Upper lobe of right lung (tissue), 1 donor: ENCODE data around the gene ADGRV1. TPM values are rescaled to one million over a fixed set of nuclear protein-coding genes. Genes with fewer than 3 reads are reported as not detected.
"Not testable (repeated sequence)": the region's sequence is repeated elsewhere in the genome, so short reads cannot be mapped to it uniquely, and the experiment has no call there.

ENCODE experiments used
- ATAC-seq: fragments of 200-7000 bp; cut with Tn5 transposase; one replicate; pipeline ENCODE4 v1.9.1; 2020; ENCODE audit warnings: mild to moderate bottlenecking, moderate library complexity
- DNase-seq: peaks from one replicate; pipeline ENCODE4 v3.0.0-alpha.2; 2020
- H3K27ac ChIP-seq: fragments of 200-600 bp; one replicate; pipeline ENCODE4 v1.8.0; 2022
- H3K27me3 ChIP-seq: fragments of 200-600 bp; one replicate; pipeline ENCODE4 v1.8.0; 2022; ENCODE audit warnings: mild to moderate bottlenecking
- H3K36me3 ChIP-seq: fragments of 200-600 bp; one replicate; pipeline ENCODE4 v1.8.0; 2022
- H3K4me1 ChIP-seq: fragments of 200-600 bp; one replicate; pipeline ENCODE4 v1.8.0; 2022
- H3K4me3 ChIP-seq: fragments of 200-600 bp; one replicate; pipeline ENCODE4 v1.8.0; 2022; ENCODE audit warnings: mild to moderate bottlenecking
- H3K9me3 ChIP-seq: fragments of 200-600 bp; one replicate; pipeline ENCODE4 v1.8.0; 2022
- CTCF ChIP-seq: fragments of 200-600 bp; IDR thresholded peaks from one replicate; pipeline ENCODE4 v1.8.0; 2022; ENCODE audit warnings: antibody characterized with exemption
- intact Hi-C: fragments of 100-400 bp; cut with DNase I; formaldehyde crosslinking; loops from one replicate; pipeline ENCODE4 v1.11.0; 2022
- total RNA-seq: library from RNA; stranded (reverse); fragmentation: NEBNext Ultra II Directional; extraction: Animal tissue kit (Norgen Biotek cat#: 25700); gene quantifications from one replicate; pipeline ENCODE4 v1.2.1, GENCODE V29; 2021
- donor health status: DM: no; HTN: yes; CAD: no; lungs with severe emphysema.

The ADGRV1 gene
- total RNA-seq, 1 donor from 2014 or later = 47.1 TPM

GRCh38 chr5:90777959-90778358 lies 219.4 kb downstream of the ADGRV1 start:
- H3K4me1 ChIP-seq = no peaks in the 10 kb centered on the region
- intact Hi-C loops = no loop called here
- no peaks in the 10 kb centered on the region for H3K9me3 ChIP-seq
- no peak overlapping the region for H3K27ac ChIP-seq
- ATAC-seq (no peak), DNase-seq (no peak)
- H3K4me3 ChIP-seq = no peak overlapping the region
- no peaks in the 10 kb centered on the region for H3K36me3 ChIP-seq
- TF ChIP-seq CTCF = no peak
- no peaks in the 10 kb centered on the region for H3K27me3 ChIP-seq

- no peak overlapping the region for H3K4me3 ChIP-seq
- no peak overlapping the region for H3K27ac ChIP-seq
- intact Hi-C loops = no loop called here
- no peaks in the 10 kb centered on the region for H3K36me3 ChIP-seq
- H3K9me3 ChIP-seq = no peaks in the 10 kb centered on the region
- TF ChIP-seq CTCF = peak; percentile 89
- no peaks in the 10 kb centered on the region for H3K27me3 ChIP-seq
- no peak for DNase-seq
- peak; percentile 95 for ATAC-seq
- no peaks in the 10 kb centered on the region for H3K4me1 ChIP-seq
Observed at GRCh38 chr5:90783460-90784333, 225.1 kb downstream of the ADGRV1 start.

GRCh38 chr5:90786756-90787155 lies 228.2 kb downstream of the ADGRV1 start:
- intact Hi-C loops = no loop called here
- no peaks in the 10 kb centered on the region for H3K36me3 ChIP-seq
- no peaks in the 10 kb centered on the region for H3K9me3 ChIP-seq
- no peak overlapping the region for H3K27ac ChIP-seq
- ATAC-seq (peak; percentile 12), DNase-seq (no peak)
- no peaks in the 10 kb centered on the region for H3K27me3 ChIP-seq
- H3K4me1 ChIP-seq = no peaks in the 10 kb centered on the region
- H3K4me3 ChIP-seq = no peak overlapping the region
- TF ChIP-seq CTCF = no peak

GRCh38 chr5:90792725-90793124 lies 234.1 kb downstream of the ADGRV1 start:
- Histone ChIP-seq H3K36me3 (no peaks in the 10 kb centered on the region), H3K9me3 (no peaks in the 10 kb centered on the region), H3K27ac (no peak overlapping the region), H3K27me3 (no peaks in the 10 kb centered on the region), H3K4me1 (no peaks in the 10 kb centered on the region), H3K4me3 (no peak overlapping the region)
- ATAC-seq (no peak), DNase-seq (no peak)
- no peak for TF ChIP-seq CTCF
- intact Hi-C loops = no loop called here

- no peak for DNase-seq
- Histone ChIP-seq H3K27me3 (no peaks in the 10 kb centered on the region), H3K4me3 (no peak overlapping the region), H3K36me3 (no peaks in the 10 kb centered on the region), H3K4me1 (no peaks in the 10 kb centered on the region), H3K9me3 (no peaks in the 10 kb centered on the region), H3K27ac (no peak overlapping the region)
- intact Hi-C loops = no loop called here
- no peak for ATAC-seq
- no peak for TF ChIP-seq CTCF
Observed at GRCh38 chr5:90793183-90793582, 234.6 kb downstream of the ADGRV1 start.

GRCh38 chr5:90796919-90797318 lies 238.3 kb downstream of the ADGRV1 start:
- H3K27me3 ChIP-seq, H3K36me3 ChIP-seq, H3K4me3 ChIP-seq, ATAC-seq, intact Hi-C loops, H3K27ac ChIP-seq, DNase-seq, H3K9me3 ChIP-seq, H3K4me1 ChIP-seq: not testable (repeated sequence)

GRCh38 chr5:90800082-90800481 lies 241.5 kb downstream of the ADGRV1 start:
- ATAC-seq, H3K27ac ChIP-seq, DNase-seq, H3K9me3 ChIP-seq, H3K4me1 ChIP-seq, H3K27me3 ChIP-seq, intact Hi-C loops, H3K4me3 ChIP-seq, H3K36me3 ChIP-seq: not testable (repeated sequence)

GRCh38 chr5:90800515-90800914 lies 241.9 kb downstream of the ADGRV1 start:
- DNase-seq, intact Hi-C loops, H3K27me3 ChIP-seq, H3K4me1 ChIP-seq, ATAC-seq, H3K9me3 ChIP-seq, H3K27ac ChIP-seq, H3K36me3 ChIP-seq, H3K4me3 ChIP-seq: not testable (repeated sequence)
